Testis (tissue), 3 donors: Measurements from ENCODE around the gene PAN3. TPM values are rescaled to one million over a fixed set of nuclear protein-coding genes. Genes with fewer than 3 reads are reported as not detected.
A peak's percentile ranks its signal among the peaks of the same experiment; 100 is the strongest.

ENCODE experiments used
- DNase-seq: peaks from one replicate; pipeline ENCODE4 v3.0.0-alpha.2; 2019
- H3K27ac ChIP-seq, 2 donors: fragments of 200-600 bp; sonication (generic); one replicate each; pipeline ENCODE4 v1.5.1; 2019
- H3K27me3 ChIP-seq: fragments of 200-600 bp; sonication (generic); one replicate; pipeline ENCODE4 v1.5.1; 2019
- H3K36me3 ChIP-seq: fragments of 200-600 bp; sonication (generic); one replicate; pipeline ENCODE4 v1.5.1; 2017; ENCODE audit warnings: low read depth; ENCODE audit errors: missing control alignments
- H3K4me1 ChIP-seq: fragments of 200-600 bp; sonication (generic); one replicate; pipeline ENCODE4 v1.5.1; 2019
- H3K4me3 ChIP-seq, 2 donors: fragments of 200-600 bp; sonication (generic); one replicate each; pipeline ENCODE4 v1.5.1; 2017 to 2019
- H3K9me3 ChIP-seq: fragments of 200-600 bp; sonication (generic); one replicate; pipeline ENCODE4 v1.5.1; 2017
- CTCF ChIP-seq, 3 experiments: fragments of 450-650 bp in 2 of 3; fragments of 200-600 bp in 1 of 3; sonication (generic) in 1 of 3; IDR thresholded peaks; one replicate each; pipeline ENCODE4 v1.5.1; 2016 to 2019; ENCODE audit warnings: antibody characterized with exemption in 3 of 3, mild to moderate bottlenecking in 2 of 3, moderate library complexity in 1 of 3
- POLR2A ChIP-seq: fragments of 450-650 bp; IDR thresholded peaks from one replicate; pipeline ENCODE4 v1.6.1; 2017; ENCODE audit warnings: antibody characterized with exemption, mild to moderate bottlenecking, moderate library complexity
- WGBS, 2 donors: methylation state at CpG; one replicate each; pipeline ENCODE4 v1.1.5; 2018; 5-methylcytosine and 5-hydroxymethylcytosine counted together
- intact Hi-C: fragments of 100-400 bp; cut with DNase I; formaldehyde crosslinking; loops from one replicate; pipeline ENCODE4 v1.15.1; 2023; ENCODE audit warnings: low total_unique reads
- polyA plus RNA-seq: library from polyadenylated mRNA; stranded (reverse); fragments of 350-450 nt; fragmentation: Illumina TruSeq; extraction: RNeasy Lipid Tissue Mini Kit (QIAGEN cat#74804); gene quantifications from one replicate; pipeline ENCODE4 v1.2.3, GENCODE V29; 2014; ENCODE audit warnings: low read depth, low replicate concordance; ENCODE audit not compliant: insufficient read depth
- total RNA-seq, 2 donors: library from RNA; depleted of rRNA; stranded (reverse); fragments of >200 nt; gene quantifications; one replicate each; pipeline ENCODE4 v1.2.3, GENCODE V29; 2016

Gene PAN3
- total and polyA plus RNA-seq, 3 donors from 2014 or later, result 30.2 to 76.2 (median 74.8) TPM

- 48 to 64% methylated on average over 6 to 8 of the region's 8 CpGs for WGBS, 2 donors
- H3K27me3 ChIP-seq, result no peaks in the 10 kb centered on the region
- DNase-seq, result peak; percentile 49
- H3K27ac ChIP-seq, result no peak overlapping the region
- no peak for TF ChIP-seq POLR2A
- peaks cover 23% of the 10 kb centered on the region for H3K4me1 ChIP-seq
- no peaks in the 10 kb centered on the region for H3K36me3 ChIP-seq
- intact Hi-C loops, result loop anchor here (10.0 kb wide), 1 partner anchor 307 kb away; no protein-coding TSS in a partner anchor
- H3K9me3 ChIP-seq, result no peaks in the 10 kb centered on the region
- peak overlapping the region; percentile 2 to 14 for H3K4me3 ChIP-seq
Observed at GRCh38 chr13:28328271-28328607, 189.9 kb downstream of the PAN3 start.

- DNase-seq, result peak; percentile 42
- Histone ChIP-seq H3K27ac (no peak overlapping the region), H3K4me1 (peaks cover 23% of the 10 kb centered on the region), H3K9me3 (no peaks in the 10 kb centered on the region), H3K36me3 (no peaks in the 10 kb centered on the region), H3K27me3 (no peaks in the 10 kb centered on the region), H3K4me3 (no peak overlapping the region)
- TF ChIP-seq POLR2A, result no peak
- TF ChIP-seq CTCF (IDR thresholded peaks at IDR 0.05), result no peak
- 30 to 32% methylated on average over 13 to 17 of the region's 17 CpGs for WGBS, 2 donors
- intact Hi-C loops, result loop anchor here (10.0 kb wide), 1 partner anchor 305 kb away; no protein-coding TSS in a partner anchor
Observed at GRCh38 chr13:28329395-28330158, 191.2 kb downstream of the PAN3 start.

- intact Hi-C loops, result no loop called here
- Histone ChIP-seq H3K36me3 (no peaks in the 10 kb centered on the region), H3K27me3 (no peaks in the 10 kb centered on the region), H3K4me3 (no peak overlapping the region), H3K27ac (no peak overlapping the region), H3K9me3 (no peaks in the 10 kb centered on the region), H3K4me1 (peaks cover 28% of the 10 kb centered on the region)
- TF ChIP-seq POLR2A, result no peak
- no peak for TF ChIP-seq CTCF (IDR thresholded peaks at IDR 0.05)
- 72 to 80% methylated on average over 2 of the region's 2 CpGs for WGBS, 2 donors
- DNase-seq, result no peak
Observed at GRCh38 chr13:28333204-28333881, 195.0 kb downstream of the PAN3 start.

- 73 to 84% methylated on average over 3 of the region's 3 CpGs for WGBS, 2 donors
- intact Hi-C loops, result no loop called here
- TF ChIP-seq POLR2A (no peak), CTCF (IDR thresholded peaks at IDR 0.05) (no peak)
- Histone ChIP-seq H3K36me3 (no peaks in the 10 kb centered on the region), H3K9me3 (no peaks in the 10 kb centered on the region), H3K4me3 (no peak overlapping the region), H3K27ac (no peak overlapping the region), H3K27me3 (no peaks in the 10 kb centered on the region), H3K4me1 (peaks cover 11% of the 10 kb centered on the region)
- no peak for DNase-seq
Observed at GRCh38 chr13:28336193-28336657, 197.9 kb downstream of the PAN3 start.

GRCh38 chr13:28337166-28338005, 199.0 kb downstream of the PAN3 start:
- Histone ChIP-seq H3K4me1 (peaks cover 11% of the 10 kb centered on the region), H3K27ac (peak overlapping the region in 1 of 2 donors; percentile 60), H3K4me3 (no peak overlapping the region), H3K9me3 (no peaks in the 10 kb centered on the region), H3K27me3 (no peaks in the 10 kb centered on the region), H3K36me3 (no peaks in the 10 kb centered on the region)
- TF ChIP-seq POLR2A, result no peak
- no peak for TF ChIP-seq CTCF (IDR thresholded peaks at IDR 0.05)
- WGBS, 2 donors, result 38 to 42% methylated on average over 4 of the region's 4 CpGs
- intact Hi-C loops, result no loop called here
- no peak for DNase-seq
